H1 (cell line): ENCODE results near the gene ARL14EPL. TPM values are rescaled to one million over a fixed set of nuclear protein-coding genes. Genes with fewer than 3 reads are reported as not detected.

Experiments used
- CTCF ChIA-PET: fragments of 300-600 bp; sonication (Branson Sonifier 250); formaldehyde crosslinking; loops from one replicate; lab custom pipeline; 2021; ENCODE audit not compliant: partially characterized antibody; lab: Charles Lee
- POLR2A ChIA-PET: fragments of 300-600 bp; sonication (Branson Sonifier 250); formaldehyde crosslinking; loops from one replicate; lab custom pipeline; 2021; ENCODE audit warnings: inconsistent platforms; ENCODE audit not compliant: partially characterized antibody; lab: Charles Lee
- DNase-seq, 2 experiments: peaks; one replicate each; pipeline versions ENCODE4 v3.0.0 to v3.0.0-alpha.2; 2010 to 2022; ENCODE audit warnings: low spot score in 2 of 2, low read depth in 1 of 2, mixed read lengths in 1 of 2
- FAIRE-seq: peaks from 2 replicates; lab custom pipeline; 2011; peaks lifted over from hg19 to GRCh38; lab: Jason Lieb, UNC
- H2AFZ ChIP-seq: 2 replicates; pipeline ENCODE4 v1.8.1; 2012; ENCODE audit warnings: low read length, inconsistent platforms
- H2AK5ac ChIP-seq: 2 replicates; pipeline ENCODE4 v1.6.1; 2013; ENCODE audit warnings: low read depth, low read length
- H2BK120ac ChIP-seq: replicated peaks from 2 replicates; pipeline ENCODE3; 2013; ENCODE audit warnings: low read depth, low read length, inconsistent platforms
- H2BK12ac ChIP-seq: 2 replicates; pipeline ENCODE4 v1.6.1; 2013; ENCODE audit warnings: low read depth, low read length
- H2BK15ac ChIP-seq: 2 replicates; pipeline ENCODE4 v1.6.1; 2013; ENCODE audit warnings: low read length
- H2BK20ac ChIP-seq: 2 replicates; pipeline ENCODE4 v1.6.1; 2013; ENCODE audit warnings: low read length
- H2BK5ac ChIP-seq: 2 replicates; pipeline ENCODE4 v1.6.1; 2013; ENCODE audit warnings: low read depth, low read length
- H3K14ac ChIP-seq: 2 replicates; pipeline ENCODE4 v1.6.1; 2013; ENCODE audit warnings: inconsistent platforms; ENCODE audit not compliant: insufficient read length
- H3K18ac ChIP-seq: 2 replicates; pipeline ENCODE4 v1.6.1; 2013; ENCODE audit warnings: low read length; ENCODE audit errors: extremely low read depth
- H3K23ac ChIP-seq: 2 replicates; pipeline ENCODE4 v1.6.1; 2013; ENCODE audit warnings: inconsistent platforms; ENCODE audit not compliant: insufficient read length
- H3K23me2 ChIP-seq: 2 replicates; pipeline ENCODE4 v1.6.1; 2013; ENCODE audit warnings: low read depth, low read length
- H3K27ac ChIP-seq: 2 replicates; pipeline ENCODE4 v1.6.1; 2011; ENCODE audit warnings: low read depth, low read length, inconsistent platforms
- H3K27me3 ChIP-seq, 4 experiments: replicated peaks in 1 of 4; 1 replicate in 1 of 4; 2 replicates in 3 of 4; pipeline versions ENCODE4 v1.6.1 to v1.8.1; 2011 to 2013; ENCODE audit warnings: low read length in 3 of 4, mild to moderate bottlenecking in 3 of 4, inconsistent platforms in 2 of 4, mixed read lengths in 2 of 4, moderate library complexity in 1 of 4; ENCODE audit not compliant: control insufficient read depth in 3 of 4, insufficient read depth in 3 of 4; ENCODE audit errors: extremely low read depth in 1 of 4
- H3K36me3 ChIP-seq, 4 experiments: 2 replicates each; pipeline versions ENCODE4 v1.6.1 to v1.8.1; 2011 to 2013; ENCODE audit warnings: mild to moderate bottlenecking in 4 of 4, low read length in 3 of 4, moderate library complexity in 2 of 4, control low read depth in 1 of 4, inconsistent platforms in 1 of 4; ENCODE audit not compliant: insufficient read depth in 4 of 4, control insufficient read depth in 2 of 4
- H3K4ac ChIP-seq: replicated peaks from 2 replicates; pipeline ENCODE3; 2013; ENCODE audit warnings: low read length, low read depth, mixed read lengths, inconsistent platforms; ENCODE audit not compliant: insufficient read length
- H3K4me1 ChIP-seq, 4 experiments: replicated peaks in 1 of 4; 1 replicate in 1 of 4; 2 replicates in 3 of 4; pipeline versions ENCODE4 v1.6.1 to v1.8.1; 2011 to 2013; ENCODE audit warnings: low read length in 3 of 4, inconsistent platforms in 2 of 4, mixed read lengths in 1 of 4; ENCODE audit not compliant: insufficient read depth in 4 of 4, control insufficient read depth in 3 of 4
- H3K4me2 ChIP-seq, 2 experiments: 2 replicates each; pipeline versions ENCODE4 v1.6.1 to v1.8.1; 2011 to 2013; ENCODE audit warnings: low read depth in 2 of 2, low read length in 2 of 2, control low read depth in 1 of 2, inconsistent platforms in 1 of 2, mild to moderate bottlenecking in 1 of 2; ENCODE audit not compliant: insufficient read depth in 1 of 2
- H3K4me3 ChIP-seq, 4 experiments: fragments of 200-600, 300-600 bp in 1 of 4; sonication (generic), shearing (Covaris generic), sonication (Bioruptor Twin) in 1 of 4; 2 replicates each; pipeline versions ENCODE4 v1.5.1 to v1.8.1; 2011 to 2016; ENCODE audit warnings: low read length in 4 of 4, low read depth in 3 of 4, control low read depth in 2 of 4, inconsistent platforms in 2 of 4, mild to moderate bottlenecking in 2 of 4, mixed read lengths in 1 of 4, moderate library complexity in 1 of 4; ENCODE audit not compliant: insufficient read depth in 2 of 4; ENCODE audit errors: extremely low read depth in 1 of 4
- H3K56ac ChIP-seq: replicated peaks from 2 replicates; pipeline ENCODE3; 2013; ENCODE audit warnings: low read depth, mild to moderate bottlenecking, mixed read lengths, low read length, inconsistent platforms; ENCODE audit not compliant: insufficient read length
- H3K79me1 ChIP-seq: 2 replicates; pipeline ENCODE4 v1.6.1; 2013; ENCODE audit warnings: low read depth, low read length, control low read depth
- H3K79me2 ChIP-seq, 2 experiments: 2 replicates each; pipeline versions ENCODE4 v1.6.1 to v1.8.1; 2012 to 2013; ENCODE audit warnings: low read length in 2 of 2, mild to moderate bottlenecking in 2 of 2, inconsistent platforms in 1 of 2; ENCODE audit not compliant: insufficient read depth in 2 of 2, control insufficient read depth in 1 of 2
- H3K9ac ChIP-seq, 4 experiments: replicated peaks in 1 of 4; 1 replicate in 1 of 4; 2 replicates in 3 of 4; pipeline versions ENCODE4 v1.6.1 to v1.8.1; 2011 to 2013; ENCODE audit warnings: low read depth in 3 of 4, low read length in 3 of 4, control low read depth in 2 of 4, mild to moderate bottlenecking in 2 of 4, moderate library complexity in 2 of 4, inconsistent platforms in 1 of 4; ENCODE audit errors: extremely low read depth in 1 of 4
- H3K9me3 ChIP-seq, 2 experiments: 2 replicates each; pipeline versions ENCODE4 v1.6.1 to v1.8.1; 2012 to 2013; ENCODE audit warnings: mild to moderate bottlenecking in 2 of 2, moderate library complexity in 2 of 2, control low read depth in 1 of 2, inconsistent platforms in 1 of 2, low read depth in 1 of 2, low read length in 1 of 2, mixed read lengths in 1 of 2; ENCODE audit not compliant: insufficient read depth in 2 of 2
- H4K20me1 ChIP-seq, 2 experiments: replicated peaks in 1 of 2; 2 replicates each; pipeline versions ENCODE3 to v1.8.1; 2011 to 2013; ENCODE audit warnings: inconsistent platforms in 2 of 2, low read length in 2 of 2, mild to moderate bottlenecking in 1 of 2; ENCODE audit not compliant: insufficient read depth in 2 of 2, control insufficient read depth in 1 of 2
- H4K5ac ChIP-seq: 2 replicates; pipeline ENCODE4 v1.6.1; 2013; ENCODE audit warnings: low read length, low read depth, mixed read lengths, inconsistent platforms; ENCODE audit not compliant: insufficient read length
- H4K8ac ChIP-seq: 2 replicates; pipeline ENCODE4 v1.8.0; 2013; ENCODE audit warnings: mild to moderate bottlenecking, moderate library complexity, low read length, inconsistent platforms; ENCODE audit not compliant: insufficient read depth; ENCODE audit errors: extremely low read depth
- H4K91ac ChIP-seq: replicated peaks from 2 replicates; pipeline ENCODE3; 2013; ENCODE audit warnings: low read length, mixed read lengths, inconsistent platforms; ENCODE audit not compliant: insufficient read length
- ATF2 ChIP-seq: IDR thresholded peaks from 2 replicates; pipeline ENCODE4 v1.6.1; 2012; ENCODE audit warnings: low read length, inconsistent platforms
- HDAC2 ChIP-seq, 2 experiments: fragments of 300-600 bp in 1 of 2; sonication (generic) in 1 of 2; IDR thresholded peaks; 2 replicates each; pipeline ENCODE4 v1.6.1; 2011 to 2012; ENCODE audit warnings: low read depth in 2 of 2, low read length in 2 of 2, mild to moderate bottlenecking in 2 of 2, moderate library complexity in 2 of 2, borderline replicate concordance in 1 of 2, inconsistent platforms in 1 of 2
- JUN ChIP-seq: IDR thresholded peaks from 2 replicates; pipeline ENCODE4 v1.6.1; 2011; ENCODE audit warnings: low read depth, mild to moderate bottlenecking, improper control_type of control experiment, low read length
- JUND ChIP-seq: IDR thresholded peaks from 2 replicates; pipeline ENCODE4 v1.6.1; 2011; ENCODE audit warnings: mild to moderate bottlenecking, improper control_type of control experiment, low read length
- POLR2AphosphoS5 ChIP-seq: IDR thresholded peaks from 2 replicates; pipeline ENCODE4 v1.6.1; 2011; ENCODE audit warnings: low read depth, low read length
- RBBP5 ChIP-seq: IDR thresholded peaks from 2 replicates; pipeline ENCODE4 v1.7.1; 2012; ENCODE audit warnings: low read depth, mild to moderate bottlenecking, inconsistent platforms, low read length, moderate library complexity, borderline replicate concordance
- SP4 ChIP-seq: IDR thresholded peaks from 2 replicates; pipeline ENCODE4 v1.6.1; 2012; ENCODE audit warnings: low read length, inconsistent platforms
- WGBS, 2 experiments: shearing (Covaris generic) in 1 of 2; methylation state at CpG; one replicate each; pipeline versions ENCODE4 v1.1.6 to v1.1.7; 2013 to 2015; ENCODE audit warnings: low lambda C conversion rate in 2 of 2, mixed read lengths in 2 of 2, inconsistent platforms in 1 of 2, low coverage in 1 of 2, missing lambda C conversion rate in 1 of 2; ENCODE audit not compliant: insufficient replicate concordance in 2 of 2, insufficient coverage in 1 of 2, insufficient read length in 1 of 2; ENCODE audit errors: extremely low coverage in 1 of 2, missing lambda C conversion rate in 1 of 2; 5-methylcytosine and 5-hydroxymethylcytosine counted together
- polyA plus RNA-seq, 7 experiments: library from polyadenylated mRNA; depleted of rRNA in 3 of 7; stranded (reverse) in 5 of 7; unstranded in 2 of 7; fragments of >200 nt in 5 of 7; fragments of 200-250 nt in 2 of 7; gene quantifications; 1 replicate in 5 of 7; 2 replicates in 1 of 7; 4 replicates in 1 of 7; pipeline versions ENCODE4 v1.2.1 to v1.2.3, GENCODE V29; 2011 to 2013; ENCODE audit warnings: missing spikeins in 2 of 7, mixed read lengths in 2 of 7
- total RNA-seq: library from RNA; stranded (reverse); fragmentation: NEBNext Ultra II Directional; extraction: Animal tissue kit (Norgen Biotek cat#: 25700); gene quantifications from 2 replicates; pipeline ENCODE4 v1.2.1, GENCODE V29; 2021

Gene ARL14EPL
- total and polyA plus RNA-seq, 2 of the 8 experiments (the other 6 are each of a cell fraction or from before 2014, with no cell fraction given): not detected

DNA sequence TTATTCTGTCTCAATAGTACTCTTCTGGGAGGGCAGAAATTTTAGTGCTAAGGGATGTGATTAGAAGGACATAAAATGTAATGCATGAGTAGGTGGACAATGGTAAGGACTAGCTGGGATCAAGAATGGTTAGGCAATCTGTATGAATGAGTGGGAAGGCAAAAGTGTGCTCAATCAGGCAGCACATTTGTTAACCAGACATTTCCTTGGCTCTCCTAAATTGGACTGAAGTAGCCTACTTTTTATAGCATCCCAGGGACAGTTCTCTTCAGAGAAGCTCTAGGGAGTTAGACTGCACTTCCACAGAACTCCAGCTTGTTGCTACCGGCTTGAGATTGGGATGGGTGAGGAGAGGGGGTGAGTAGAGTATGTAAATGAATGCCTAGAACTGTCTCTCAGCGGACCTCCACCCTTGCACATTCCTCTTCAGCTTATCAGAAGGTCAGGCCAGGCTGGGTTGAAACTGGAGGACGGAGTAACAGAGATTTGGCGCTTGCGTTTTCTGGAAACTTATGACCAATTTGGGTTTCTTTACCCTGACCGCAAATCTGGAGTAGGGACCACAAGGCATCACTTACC is 19.0 kb upstream of the ARL14EPL start:
- Histone ChIP-seq H3K27ac (no peak overlapping the region), H3K4me1 (no peaks in the 10 kb centered on the region), H3K4me3 (no peak overlapping the region), H3K23ac (no peak overlapping the region), H3K79me2 (no peaks in the 10 kb centered on the region), H4K5ac (no peak overlapping the region), H3K27me3 (no peaks in the 10 kb centered on the region), H2BK5ac (no peak overlapping the region), H2BK20ac (no peak overlapping the region), H3K4me2 (no peak overlapping the region), H2BK12ac (no peak overlapping the region), H3K23me2 (no peaks in the 10 kb centered on the region), H2BK15ac (no peak overlapping the region), H3K36me3 (no peaks in the 10 kb centered on the region), H2AK5ac (no peak overlapping the region), H4K8ac (no peak overlapping the region), H3K9me3 (no peaks in the 10 kb centered on the region), H2AFZ (no peak overlapping the region), H3K79me1 (no peaks in the 10 kb centered on the region), H3K9ac (no peak overlapping the region), H3K14ac (no peak overlapping the region), H3K18ac (no peak overlapping the region), H2BK120ac (no peak overlapping the region), H3K4ac (no peak overlapping the region), H4K91ac (no peak overlapping the region), H3K56ac (no peak overlapping the region), H4K20me1 (no peaks in the 10 kb centered on the region)
- CTCF ChIA-PET: interaction anchor here (0.7 to 1.8 kb wide), 5 partner anchors 9 to 69 kb away, joined by 3 to 6 read pairs (median 3); no protein-coding TSS in a partner anchor
- 70% methylated on average over 6 of the region's 6 CpGs; no CpG with 5 or more reads in 1 of the 2 experiments for WGBS, 2 experiments
- POLR2A ChIA-PET: no interaction called here
- FAIRE-seq (no peak), DNase-seq (no peak)
- no peak for TF ChIP-seq ATF2
- TF ChIP-seq JUND: no peak
- no peak for TF ChIP-seq POLR2AphosphoS5
- TF ChIP-seq SP4: no peak
- no peak for TF ChIP-seq HDAC2 (IDR thresholded peaks at IDR 0.05; ENCODE audit: borderline replicate concordance in 1 of 2, low read depth in 2 of 2, low read length in 2 of 2)
- TF ChIP-seq JUN: no peak
- no peak for TF ChIP-seq RBBP5
